ENCODE data around the gene OR1S1.

DNA sequence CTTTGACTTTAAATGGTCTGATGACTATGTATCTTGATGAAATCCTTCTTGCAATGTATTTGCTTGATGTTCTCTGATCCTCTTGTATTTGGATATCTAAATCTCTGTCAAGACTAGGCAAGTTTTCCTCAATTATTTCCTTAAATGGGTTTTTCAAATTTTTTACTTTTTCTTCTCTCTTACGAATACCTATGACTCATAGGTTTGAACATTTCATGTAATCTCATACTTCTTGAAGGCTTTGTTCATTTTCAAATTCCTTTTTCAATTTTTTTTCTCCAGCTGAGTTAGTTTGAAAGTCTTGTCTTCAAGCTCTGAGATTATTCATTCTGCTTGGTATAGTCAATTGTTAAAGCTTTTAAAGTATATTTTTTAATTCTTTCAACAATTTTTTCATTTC, 42.4 kb downstream of the OR1S1 start:
- TF ChIP-seq CTCF (IDR thresholded peaks at IDR 0.05) (no peak), EP300 (IDR thresholded peaks at IDR 0.05) (no peak), POLR2A (IDR thresholded peaks at IDR 0.05) (no peak)
